GM21526 (cell line): ENCODE measurements around the gene RASA3.

Experiments used
- ATAC-seq: cut with Tn5 transposase; IDR thresholded peaks from one replicate; pipeline ENCODE4 v1.9.1; 2021; ENCODE audit warnings: moderate library complexity; ENCODE audit not compliant: unreplicated experiment, low FRiP score

The RASA3 gene

DNA sequence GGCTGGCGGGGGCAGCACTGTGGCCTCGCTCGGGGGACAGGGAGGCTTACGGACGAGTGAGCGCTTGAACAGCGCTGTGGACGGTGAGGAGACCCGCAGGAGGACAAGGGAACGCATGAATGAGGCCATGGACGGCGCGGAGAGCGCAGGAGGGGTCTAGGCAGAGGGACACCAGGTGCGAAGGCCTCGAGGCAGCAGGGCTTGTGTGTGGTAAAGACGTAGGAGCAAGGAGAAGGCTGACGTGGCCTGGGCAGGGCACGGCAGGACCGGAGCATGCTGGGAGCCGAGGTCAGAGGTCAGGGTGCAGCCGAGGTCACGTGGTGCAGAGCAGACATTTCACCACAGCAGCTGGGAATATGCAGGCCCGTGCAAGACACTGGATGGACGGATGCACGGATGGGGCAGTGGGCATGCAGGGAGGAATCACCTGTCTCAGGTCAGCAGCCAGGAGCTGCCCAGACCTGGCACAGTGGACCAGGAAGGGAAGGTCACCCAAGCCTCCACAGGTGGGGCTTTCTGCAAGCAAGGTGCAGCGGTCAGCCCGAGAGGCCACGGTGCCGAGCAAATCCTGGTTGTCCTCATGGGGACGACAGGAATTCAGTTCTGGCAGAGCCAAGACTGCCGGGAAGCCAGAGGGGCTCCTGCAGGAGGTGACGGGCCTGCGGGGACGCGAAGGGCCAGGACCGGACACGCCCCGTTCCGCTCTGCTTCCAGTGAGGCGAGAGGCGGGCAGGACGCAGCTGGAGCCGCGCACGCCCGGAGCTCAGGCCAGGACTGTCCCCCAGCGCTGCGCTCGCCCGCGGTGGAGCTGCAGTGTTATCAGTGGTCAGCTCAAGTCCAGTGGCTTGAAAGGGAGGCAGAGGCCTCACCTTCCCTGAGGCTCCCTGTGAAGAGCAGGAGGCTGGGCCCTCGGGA is 72.2 kb downstream of the RASA3 start:
- no peak for ATAC-seq

DNA sequence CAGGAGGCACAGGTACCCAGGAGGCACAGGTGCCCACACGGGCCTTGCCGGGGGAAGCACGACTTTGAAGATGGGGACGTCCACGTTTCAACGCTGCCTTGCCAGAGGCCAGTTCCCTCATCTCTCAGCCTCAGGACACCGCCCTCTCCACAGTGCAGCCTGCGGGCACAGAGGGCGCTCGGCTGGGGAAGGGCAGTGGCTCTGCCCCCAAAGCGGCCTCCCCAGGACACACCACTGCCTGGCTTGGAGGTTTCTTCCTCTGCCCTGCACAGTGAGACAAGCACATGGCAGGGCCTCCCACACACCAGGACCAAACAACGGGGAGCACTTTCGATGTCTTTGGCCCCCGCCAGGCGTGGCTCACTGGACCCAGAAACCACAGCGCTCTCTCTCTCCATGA is 73.0 kb downstream of the RASA3 start:
- ATAC-seq = no peak

DNA sequence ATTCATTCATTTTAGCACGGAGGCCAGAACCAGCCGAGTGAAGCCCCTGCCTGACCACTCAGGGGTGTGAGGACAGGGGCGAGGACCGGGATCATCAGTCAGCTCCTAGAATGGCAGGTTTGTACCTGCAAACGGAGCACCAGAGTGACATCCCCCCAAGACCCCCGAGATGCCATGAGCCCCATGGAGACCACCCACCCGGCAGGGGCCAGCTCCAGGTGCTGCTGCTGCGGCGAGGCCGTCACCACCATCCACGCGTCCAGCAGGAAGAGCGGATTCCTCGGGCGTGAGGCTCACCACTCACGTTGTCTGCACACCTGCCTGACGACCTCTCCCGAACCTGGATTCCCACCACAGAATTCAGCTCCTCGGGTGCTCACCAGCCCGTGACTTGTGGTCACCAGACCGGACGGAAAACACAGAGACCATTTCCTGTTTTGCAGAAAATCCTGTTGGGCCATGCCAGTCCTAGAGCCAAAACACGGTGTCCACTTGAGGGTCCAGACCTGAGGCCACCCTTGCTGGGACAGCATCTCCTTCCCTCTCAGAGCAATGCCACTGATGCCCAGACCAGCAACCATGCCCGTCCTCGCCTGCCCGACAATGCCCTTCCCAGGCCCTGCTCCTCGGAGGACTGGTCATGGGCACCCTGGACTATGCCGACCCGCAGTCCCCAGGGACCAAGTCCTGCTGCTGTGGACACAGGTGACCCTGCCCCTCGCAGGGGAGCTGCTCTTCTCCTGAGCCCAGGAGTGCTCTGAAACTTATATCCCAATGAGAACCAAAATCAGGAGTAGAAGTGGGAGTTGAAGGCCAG is 74.2 kb downstream of the RASA3 start:
- no peak for ATAC-seq

DNA sequence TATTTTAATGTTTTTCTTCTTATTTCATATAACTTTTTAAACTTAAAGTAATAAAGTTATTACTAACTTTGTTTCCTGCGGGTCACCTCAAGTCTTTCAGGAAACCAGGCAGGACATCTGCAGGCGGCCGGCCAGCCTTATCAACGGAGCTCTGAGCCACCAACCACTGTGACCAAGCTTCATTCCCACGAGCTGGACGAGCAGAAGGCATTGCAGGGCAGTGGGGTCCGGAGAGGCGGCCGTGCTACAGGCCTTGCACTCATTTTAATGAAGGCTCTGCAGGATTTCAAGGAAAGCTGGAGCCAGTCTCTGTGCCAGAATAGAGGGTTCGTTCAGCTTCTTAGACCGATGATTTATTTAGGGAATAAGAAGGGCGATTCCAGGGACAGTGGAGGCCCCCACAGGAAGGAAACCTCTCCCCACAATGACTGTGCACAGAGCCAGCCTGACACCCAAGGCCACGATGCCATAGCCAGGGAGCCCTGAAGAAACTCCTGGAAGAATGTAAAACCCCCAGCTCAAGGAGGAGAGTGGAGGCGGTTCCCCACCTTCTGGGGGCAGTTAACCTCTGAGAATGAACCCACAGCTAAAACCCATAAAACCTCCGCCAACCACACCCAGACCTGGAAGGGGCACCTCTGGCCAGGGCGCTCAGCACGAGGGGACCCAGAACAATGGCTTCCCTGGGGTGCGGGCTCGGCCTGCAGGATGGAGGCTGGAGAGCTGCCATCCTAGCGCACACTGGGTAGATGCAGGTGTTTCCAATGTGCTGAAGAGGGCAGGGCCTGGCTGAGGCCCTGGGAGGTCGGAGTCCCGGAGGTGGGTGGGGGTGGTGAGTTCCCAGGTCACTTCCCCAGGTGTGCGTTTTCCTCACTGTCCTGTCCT is 75.0 kb downstream of the RASA3 start:
- ATAC-seq = no peak

DNA sequence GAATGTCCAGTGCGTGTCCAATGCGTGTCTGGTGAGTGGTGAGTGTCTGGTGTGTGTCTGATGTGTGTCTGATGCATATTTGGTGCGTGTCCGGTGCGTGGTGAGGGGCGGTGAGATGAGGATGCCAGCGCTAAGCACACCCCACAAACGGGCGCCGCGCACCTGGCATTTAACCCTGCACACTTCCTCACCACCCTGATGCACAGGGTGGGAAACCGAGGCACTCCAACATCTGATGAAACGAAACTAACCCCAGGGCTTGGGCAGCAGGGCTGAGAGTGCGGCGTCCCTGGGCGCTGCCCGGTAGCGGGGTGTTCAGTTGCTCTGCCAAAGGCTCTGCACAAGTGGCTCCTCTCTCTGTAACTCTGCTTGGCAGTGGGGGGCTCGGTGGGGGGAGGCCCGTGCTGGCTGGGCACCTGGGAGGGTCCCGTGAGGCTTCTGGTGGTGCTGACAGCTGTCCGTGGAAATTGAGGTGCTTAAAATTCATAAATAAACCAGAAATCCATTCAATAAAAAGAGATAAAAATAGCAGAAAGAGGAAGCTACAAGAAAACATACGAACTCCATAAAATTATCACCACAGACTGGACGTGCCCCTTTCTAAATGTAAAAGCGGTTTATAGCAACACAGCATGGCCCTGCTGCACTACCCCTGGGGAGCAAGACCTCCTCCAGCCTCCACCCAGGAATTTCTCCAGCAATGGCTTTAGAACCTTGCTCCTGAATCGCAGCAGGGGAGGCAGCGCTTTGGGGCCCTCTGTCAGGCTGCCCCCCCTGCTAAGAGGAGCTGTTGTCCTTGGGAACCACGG is 76.0 kb downstream of the RASA3 start:
- no peak for ATAC-seq

DNA sequence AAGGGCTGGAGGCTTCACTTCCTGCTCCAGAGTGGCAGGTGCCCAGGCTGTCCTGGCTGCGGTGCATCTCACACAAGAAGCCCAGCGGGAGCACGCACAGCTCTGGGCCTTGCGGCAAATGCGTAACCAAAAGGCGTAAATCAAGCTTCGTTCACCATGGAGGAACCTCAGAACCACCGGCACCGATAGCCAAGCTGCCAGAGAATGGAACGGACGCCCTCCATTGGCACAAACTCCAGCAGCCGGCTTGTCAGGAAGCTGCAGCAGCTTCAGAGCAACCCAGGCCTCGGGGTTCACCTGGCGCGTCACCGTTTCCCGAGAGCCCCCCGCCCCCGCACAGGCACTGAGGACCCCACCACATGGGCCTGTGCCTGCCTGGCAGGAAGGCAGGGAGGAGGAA is 76.7 kb downstream of the RASA3 start:
- ATAC-seq = no peak

DNA sequence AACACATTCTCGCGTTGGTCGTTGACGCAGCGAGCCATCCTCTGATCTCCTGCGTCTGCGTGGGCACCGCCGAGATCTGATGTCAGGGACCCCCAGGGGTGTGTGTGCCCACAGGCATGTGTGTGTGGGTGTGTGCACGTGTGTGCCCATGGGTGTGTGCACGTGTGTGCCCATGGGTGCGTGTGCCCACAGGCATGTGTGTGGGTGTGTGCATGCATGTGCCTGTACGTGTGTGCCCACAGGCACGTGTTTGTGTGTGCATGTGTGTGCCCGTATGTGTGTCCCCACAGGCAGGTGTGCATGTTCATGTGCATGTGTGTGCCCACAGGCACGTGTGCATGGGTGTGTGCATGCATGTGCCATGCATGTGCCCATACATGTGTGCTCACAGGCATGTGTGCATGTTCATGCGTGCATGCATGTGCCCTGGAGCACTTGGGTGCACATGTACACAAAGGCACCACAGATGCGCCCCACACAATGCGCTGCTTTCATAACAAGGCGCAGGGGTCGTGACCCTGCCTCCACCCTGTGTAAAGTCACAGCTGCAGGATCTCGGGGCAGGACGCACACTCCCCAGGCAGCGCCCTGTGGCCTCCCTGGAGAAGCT is 77.5 kb downstream of the RASA3 start:
- no peak for ATAC-seq

DNA sequence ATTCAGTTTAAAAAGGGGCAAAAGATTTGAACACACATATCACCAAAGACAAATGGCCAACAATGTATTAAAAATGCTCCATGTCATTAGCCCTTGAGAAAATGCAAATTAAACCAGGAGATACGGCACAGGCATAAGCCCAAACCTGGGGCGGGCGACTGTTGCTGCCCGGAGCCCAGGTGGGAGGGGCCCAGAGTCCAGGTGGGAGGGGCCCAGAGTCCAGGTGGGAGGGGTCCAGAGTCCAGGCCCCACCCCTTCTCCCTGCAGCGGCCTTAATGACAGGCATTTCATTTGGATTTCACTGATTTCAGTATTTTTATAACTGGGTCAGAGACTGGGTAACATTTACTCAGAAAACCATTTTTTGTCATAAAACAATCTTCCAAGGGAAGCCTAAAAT is 78.2 kb downstream of the RASA3 start:
- ATAC-seq = no peak

DNA sequence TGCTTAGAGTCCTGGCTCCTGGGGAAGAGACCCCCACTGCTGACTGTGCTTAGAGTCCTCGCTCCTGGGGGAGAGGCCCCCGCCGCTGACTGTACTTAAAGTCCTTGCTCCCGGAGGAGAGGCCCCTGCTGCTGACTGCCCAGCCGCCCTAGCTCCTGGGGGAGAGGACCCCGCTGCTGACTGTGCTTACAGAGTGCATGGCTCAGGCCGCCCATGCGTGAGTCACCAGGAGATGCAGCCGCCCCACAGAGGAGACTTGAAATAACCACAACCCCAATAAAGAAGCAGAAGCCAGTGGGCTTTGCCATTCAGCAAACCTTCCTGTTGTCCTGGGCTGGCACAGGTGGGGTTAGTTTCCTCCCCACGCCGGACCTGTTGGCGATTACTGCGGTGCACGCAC is 79.4 kb downstream of the RASA3 start:
- ATAC-seq = no peak

DNA sequence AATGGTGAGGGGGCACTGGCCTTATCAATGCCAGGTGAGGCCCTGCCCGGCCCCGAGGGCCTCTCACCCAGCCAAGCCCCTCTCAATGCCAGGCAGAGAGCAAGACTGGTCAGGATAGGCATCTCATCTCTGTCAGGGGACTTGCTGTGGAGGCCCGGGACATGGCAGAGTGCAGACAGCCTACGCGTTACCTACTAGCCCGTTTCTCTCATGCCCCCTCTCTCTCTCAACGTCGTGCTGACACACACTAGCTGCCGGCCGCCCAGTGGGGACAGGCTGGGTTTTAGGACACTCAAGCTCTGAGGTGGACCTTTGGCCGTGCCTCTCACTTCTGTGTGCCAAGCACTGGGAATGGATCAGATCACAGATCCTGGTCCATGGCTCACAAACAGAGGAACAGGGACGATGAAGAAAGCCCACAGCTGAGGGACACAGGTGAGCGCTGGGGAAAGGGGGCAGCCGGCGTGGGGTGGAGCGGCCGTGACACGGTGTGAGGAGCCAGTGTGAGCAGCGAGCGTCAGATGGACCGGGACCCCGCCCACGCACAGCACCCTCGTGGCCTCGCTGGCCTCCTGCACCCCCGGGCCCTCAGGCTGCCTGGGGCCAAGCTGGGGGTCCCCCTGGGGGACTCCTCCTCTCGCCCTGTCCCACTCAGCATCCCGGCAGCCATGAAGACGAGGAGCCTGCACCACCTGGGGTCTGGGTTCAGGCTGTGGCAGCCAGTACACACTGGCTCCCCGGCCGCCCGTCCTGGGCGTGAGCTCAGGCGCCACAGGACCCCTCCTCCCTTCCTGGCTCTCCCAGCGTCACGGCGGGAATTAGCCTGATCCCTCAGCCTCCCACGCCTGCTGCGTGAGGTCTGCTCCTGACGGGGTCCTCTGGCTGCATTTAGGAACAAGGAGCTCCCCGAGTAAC is 81.6 kb downstream of the RASA3 start:
- no peak for ATAC-seq

DNA sequence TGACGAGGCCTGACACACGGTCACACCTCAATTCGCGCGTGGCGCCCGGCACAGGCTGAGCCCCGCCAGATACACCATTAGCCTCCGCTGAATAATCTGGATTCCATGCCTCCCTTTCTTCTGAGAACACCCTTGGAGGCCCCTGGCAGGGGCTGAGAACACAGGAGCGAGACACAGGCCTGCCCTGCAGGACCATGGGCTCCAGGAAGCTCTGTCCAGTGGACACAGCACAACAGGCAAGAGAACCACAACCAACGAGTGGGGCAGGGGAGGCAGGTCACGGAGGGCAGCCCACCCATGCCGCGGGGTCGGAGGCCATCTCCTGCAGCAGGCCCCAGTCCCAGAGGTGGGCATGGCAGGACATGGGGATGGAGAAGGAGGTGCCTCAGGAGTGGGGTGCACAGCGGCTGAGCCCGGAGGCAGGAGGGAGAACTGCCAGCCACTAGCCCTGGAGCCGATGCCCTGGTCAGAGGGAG is 82.8 kb downstream of the RASA3 start:
- no peak for ATAC-seq

DNA sequence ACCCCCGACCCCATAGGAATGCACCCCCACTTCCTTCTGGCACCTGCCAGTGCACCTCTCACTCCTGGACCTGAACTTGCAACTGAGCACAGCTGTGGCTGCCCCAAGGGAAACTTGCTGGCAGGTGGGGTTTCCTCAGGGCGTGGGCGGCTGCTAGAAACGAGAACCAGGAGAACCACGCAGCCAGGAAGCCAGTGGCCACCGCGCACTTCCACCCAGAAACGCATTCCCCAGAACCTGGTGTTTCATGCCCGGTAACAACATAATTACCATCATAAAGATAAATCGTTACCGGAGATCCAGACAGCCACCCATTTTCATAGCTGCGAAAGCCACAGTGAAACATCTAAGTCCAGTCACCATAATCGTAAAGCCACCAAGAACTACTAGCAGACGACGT is 83.4 kb downstream of the RASA3 start:
- ATAC-seq = peak; percentile 47

DNA sequence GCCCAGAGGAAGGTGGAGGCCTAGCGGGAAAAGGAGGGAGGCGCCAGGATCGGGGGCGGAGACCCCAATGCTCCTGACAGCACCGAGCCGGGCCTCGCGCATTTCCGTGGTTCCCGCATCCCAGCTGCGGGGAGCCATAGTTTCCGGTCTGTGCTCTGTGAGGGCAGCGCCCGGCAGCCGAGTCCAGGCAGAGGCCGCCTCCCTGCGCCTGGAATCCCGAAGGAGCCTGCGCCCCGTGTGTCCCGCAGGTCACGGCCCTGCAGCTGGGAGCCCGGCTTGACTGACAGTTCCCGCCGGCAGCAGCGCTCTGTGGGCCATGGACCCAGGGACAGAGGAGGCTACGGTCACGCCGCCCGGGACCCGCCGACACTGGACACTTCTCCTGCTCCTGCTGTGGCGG is 84.0 kb downstream of the RASA3 start:
- no peak for ATAC-seq

DNA sequence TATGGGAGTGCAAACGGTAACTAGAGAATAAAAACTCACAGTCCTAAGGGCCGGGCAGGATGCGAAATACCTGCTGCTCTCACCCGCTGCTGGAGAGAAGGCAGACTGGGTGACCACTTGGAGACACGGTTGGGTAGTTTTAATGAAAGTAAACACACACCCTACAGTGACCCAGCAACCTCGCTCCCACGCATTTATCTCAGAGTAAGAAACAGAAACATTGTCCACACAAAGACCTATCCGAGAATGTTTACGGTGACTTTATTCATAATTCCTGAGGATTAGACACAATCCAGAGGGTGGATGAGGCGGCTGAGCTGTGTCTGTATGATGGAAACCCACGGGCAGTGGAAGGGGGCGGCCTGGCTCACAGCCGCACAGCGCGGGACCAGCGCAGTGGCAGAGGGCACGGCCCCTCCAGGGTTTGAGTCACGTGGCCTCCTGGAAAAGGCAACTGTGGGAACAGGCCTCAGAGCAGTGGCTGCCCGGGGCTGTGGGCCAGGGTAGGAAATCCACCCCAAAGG is 85.0 kb downstream of the RASA3 start:
- ATAC-seq = peak; percentile 40

DNA sequence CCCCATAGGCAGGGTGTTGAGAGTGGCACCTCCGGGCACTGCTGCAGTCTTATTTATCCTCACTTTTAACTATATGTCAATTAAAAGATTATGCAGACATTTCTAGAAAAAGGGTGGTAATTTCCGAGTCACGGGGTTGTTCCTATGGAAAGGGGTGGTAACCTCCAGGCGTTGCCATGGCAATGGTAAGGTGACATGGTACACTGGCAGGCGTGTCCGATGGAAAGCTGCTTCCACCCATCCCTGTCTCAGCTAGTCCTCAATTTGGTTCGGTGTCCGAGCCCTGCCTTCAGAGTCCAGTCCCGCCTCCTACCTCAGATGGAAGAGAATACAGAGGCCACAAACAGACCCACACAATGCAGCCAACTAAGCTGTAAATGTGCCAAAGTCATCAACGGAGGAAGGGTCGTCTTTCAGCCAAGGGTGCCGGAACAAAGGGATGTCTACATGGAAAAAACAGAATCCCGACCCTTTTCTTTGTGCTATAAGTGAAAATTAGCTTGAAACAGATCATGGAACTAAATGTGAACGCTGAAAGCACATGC is 85.9 kb downstream of the RASA3 start:
- ATAC-seq = no peak

DNA sequence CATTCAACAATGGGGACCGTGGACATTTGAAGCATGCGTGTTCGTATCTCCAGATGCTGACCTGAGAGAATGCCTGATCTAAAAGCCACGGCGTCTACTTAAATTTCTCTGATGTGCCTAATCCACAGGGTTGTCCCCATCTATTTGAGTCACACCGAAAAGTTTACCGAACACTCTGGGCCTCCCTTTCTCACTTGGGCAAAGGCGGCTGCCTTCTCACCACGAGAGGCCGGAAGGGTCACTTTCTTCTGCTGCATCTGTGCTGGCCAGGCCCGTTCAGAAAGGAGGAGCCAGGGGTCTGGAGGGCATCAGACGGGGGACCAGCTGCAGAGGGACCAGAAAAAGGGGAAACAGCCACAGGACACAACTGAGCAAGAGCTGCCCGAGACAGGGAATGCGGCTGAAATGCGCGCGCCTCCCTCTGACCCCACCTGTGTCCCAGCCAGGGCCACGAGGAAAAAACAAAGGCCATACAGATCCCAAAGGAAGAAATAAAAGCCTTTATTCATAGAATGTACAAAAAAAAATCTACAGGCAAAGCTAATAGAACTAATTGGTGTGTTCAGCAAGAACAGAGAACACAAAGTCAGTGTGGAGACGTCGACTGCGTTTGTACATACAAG is 87.2 kb downstream of the RASA3 start:
- no peak for ATAC-seq

DNA sequence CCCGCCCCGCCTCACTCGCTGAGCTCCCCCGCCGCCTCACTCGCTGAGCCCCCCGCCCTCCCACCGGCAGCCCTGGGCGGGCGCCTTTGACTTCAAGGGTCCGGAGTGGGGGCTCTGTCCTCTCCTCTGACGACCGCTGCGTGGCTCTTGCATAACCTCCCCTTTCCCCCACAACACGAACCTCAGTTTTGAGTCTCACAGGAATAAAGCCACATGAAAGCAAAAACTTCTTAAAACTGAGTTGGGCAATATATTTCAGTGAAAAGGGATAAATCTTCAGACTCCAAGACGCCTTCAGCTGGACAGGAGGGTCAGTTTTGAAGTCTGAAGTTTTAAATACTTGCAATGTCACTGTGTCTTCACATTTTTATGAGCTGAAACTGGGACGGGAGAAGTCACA is 87.9 kb downstream of the RASA3 start:
- ATAC-seq = no peak
